Astrocyte of the spinal cord (primary cell): Measurements from ENCODE around the gene ARHGAP9.

ENCODE experiments used
- DNase-seq: peaks from one replicate; pipeline ENCODE4 v3.0.0; 2011; ENCODE audit warnings: low read depth, low spot score
- H3K4me3 ChIP-seq: 2 replicates; pipeline ENCODE4 v1.5.1; 2011; ENCODE audit warnings: low read depth, mild to moderate bottlenecking, low read length, moderate library complexity
- CTCF ChIP-seq: IDR thresholded peaks from 2 replicates; pipeline ENCODE4 v1.5.1; 2012; ENCODE audit warnings: low read depth, mild to moderate bottlenecking, low read length, inconsistent platforms
- in situ Hi-C: cut with HindIII; loops from 2 replicates; pipeline ENCODE4 v1.10.0; 2017; ENCODE audit warnings: low sequenced_read_pairs

Gene ARHGAP9

GRCh38 chr12:57461276-57461916, 18.3 kb downstream of the ARHGAP9 start:
- H3K4me3 ChIP-seq = peak overlapping the region; percentile 70
- peak; percentile 59 for DNase-seq
- TF ChIP-seq CTCF = no peak
- in situ Hi-C loops = no loop called here

GRCh38 chr12:57460841-57461275, 18.8 kb downstream of the ARHGAP9 start:
- H3K4me3 ChIP-seq = peak overlapping the region; percentile 70

GRCh38 chr12:57460468-57460784, 19.2 kb downstream of the ARHGAP9 start:
- no peak for DNase-seq
- TF ChIP-seq CTCF = no peak
- in situ Hi-C loops = no loop called here
- H3K4me3 ChIP-seq = peak overlapping the region; percentile 70

More at GRCh38 chr12:57460841-57461275, 18.8 kb downstream of the ARHGAP9 start:
- DNase-seq = no peak
- no peak for TF ChIP-seq CTCF
- in situ Hi-C loops = no loop called here

GRCh38 chr12:57459750-57460467, 19.8 kb downstream of the ARHGAP9 start, which contains the start of gene GLI1:
TSS of gene GLI1 (plus strand) at chr12:57459785. CDS start at chr12:57463692, 3,907 bp downstream.
- TF ChIP-seq CTCF = no peak
- in situ Hi-C loops = no loop called here
- peak within 1 kb of the TSS; percentile 70 for H3K4me3 ChIP-seq
- no peak for DNase-seq

GRCh38 chr12:57459055-57459749, 20.5 kb downstream of the ARHGAP9 start:
- DNase-seq = peak; percentile 96
- peak overlapping the region; percentile 70 for H3K4me3 ChIP-seq
- in situ Hi-C loops = no loop called here
- peak; percentile 94 for TF ChIP-seq CTCF

GRCh38 chr12:57458665-57459054, 21.0 kb downstream of the ARHGAP9 start:
- in situ Hi-C loops = no loop called here
- no peak for DNase-seq
- H3K4me3 ChIP-seq = peak overlapping the region; percentile 70
- no peak for TF ChIP-seq CTCF
